Measurements from ENCODE around the gene GMEB2. TPM values are rescaled to one million over a fixed set of nuclear protein-coding genes. Genes with fewer than 3 reads are reported as not detected.
"Not testable (repeated sequence)": the region's sequence is repeated elsewhere in the genome, so short reads cannot be mapped to it uniquely, and the experiment has no call there.

GMEB2 gene
- total RNA-seq, 2 experiments from 2014 or later: 14.0 to 14.1 TPM

- Mint-ChIP-seq H3K27me3 (no peaks in the 10 kb centered on the region), H3K27ac (no peak overlapping the region), H3K4me3 (no peak overlapping the region), H3K9me3 (ENCODE audit: low read depth) (no peaks in the 10 kb centered on the region), H3K4me1 (peaks cover 13% of the 10 kb centered on the region), H3K36me3 (ENCODE audit: low read depth) (peaks cover 20% of the 10 kb centered on the region)
- ATAC-seq (no peak), DNase-seq (no peak)
- POLR2A ChIA-PET: no interaction called here
- CTCF ChIA-PET: interaction anchor here (1.3 kb wide), 1 partner anchor 122 kb away, joined by 4 read pairs; no protein-coding TSS in a partner anchor
- intact Hi-C loops (cut with DNase I, micrococcal nuclease): no loop called here
These were observed 36.6 kb upstream of the GMEB2 start for GRCh38 chr20:63663332-63664066.

- ChIA-PET CTCF (interaction anchor here (1.3 kb wide), 1 partner anchor 123 kb away, joined by 4 read pairs; no protein-coding TSS in a partner anchor), POLR2A (no interaction called here)
- Mint-ChIP-seq H3K36me3 (ENCODE audit: low read depth) (peaks cover 14% of the 10 kb centered on the region), H3K9me3 (ENCODE audit: low read depth) (no peaks in the 10 kb centered on the region), H3K4me3 (no peak overlapping the region), H3K4me1 (peaks cover 14% of the 10 kb centered on the region), H3K27ac (no peak overlapping the region), H3K27me3 (no peaks in the 10 kb centered on the region)
- DNase-seq (no peak), ATAC-seq (no peak)
- intact Hi-C loops (cut with DNase I, micrococcal nuclease): no loop called here
These were observed 35.9 kb upstream of the GMEB2 start for GRCh38 chr20:63662813-63663189.

GRCh38 chr20:63661959-63662812, 35.3 kb upstream of the GMEB2 start:
- ChIA-PET POLR2A (interaction anchor here (0.6 kb wide), 1 partner anchor 113 kb away, joined by 4 read pairs; no protein-coding TSS in a partner anchor), CTCF (interaction anchor here (0.6 to 1.3 kb wide), 2 partner anchors 124 to 342 kb away, joined by 3 to 4 read pairs; no protein-coding TSS in a partner anchor)
- H3K4me3 Mint-ChIP-seq: no peak overlapping the region

GRCh38 chr20:63661108-63661507, 34.2 kb upstream of the GMEB2 start:
- Mint-ChIP-seq H3K27me3 (no peaks in the 10 kb centered on the region), H3K4me3 (no peak overlapping the region), H3K9me3 (ENCODE audit: low read depth) (no peaks in the 10 kb centered on the region), H3K36me3 (ENCODE audit: low read depth) (peaks cover 9% of the 10 kb centered on the region), H3K4me1 (peaks cover 18% of the 10 kb centered on the region), H3K27ac (no peak overlapping the region)
- no peak for DNase-seq
- CTCF ChIA-PET: no interaction called here
- ATAC-seq: no peak
- intact Hi-C loops (cut with DNase I, micrococcal nuclease): no loop called here
- POLR2A ChIA-PET: no interaction called here

More at GRCh38 chr20:63661959-63662812, 35.3 kb upstream of the GMEB2 start:
- H3K27me3 Mint-ChIP-seq: no peaks in the 10 kb centered on the region
- H3K27ac Mint-ChIP-seq: no peak overlapping the region
- no peaks in the 10 kb centered on the region for H3K9me3 Mint-ChIP-seq (ENCODE audit: low read depth)
- DNase-seq (no peak), ATAC-seq (no peak)
- H3K4me1 Mint-ChIP-seq: peaks cover 15% of the 10 kb centered on the region
- H3K36me3 Mint-ChIP-seq (ENCODE audit: low read depth): peaks cover 12% of the 10 kb centered on the region
- intact Hi-C loops (cut with DNase I, micrococcal nuclease): no loop called here

DNA sequence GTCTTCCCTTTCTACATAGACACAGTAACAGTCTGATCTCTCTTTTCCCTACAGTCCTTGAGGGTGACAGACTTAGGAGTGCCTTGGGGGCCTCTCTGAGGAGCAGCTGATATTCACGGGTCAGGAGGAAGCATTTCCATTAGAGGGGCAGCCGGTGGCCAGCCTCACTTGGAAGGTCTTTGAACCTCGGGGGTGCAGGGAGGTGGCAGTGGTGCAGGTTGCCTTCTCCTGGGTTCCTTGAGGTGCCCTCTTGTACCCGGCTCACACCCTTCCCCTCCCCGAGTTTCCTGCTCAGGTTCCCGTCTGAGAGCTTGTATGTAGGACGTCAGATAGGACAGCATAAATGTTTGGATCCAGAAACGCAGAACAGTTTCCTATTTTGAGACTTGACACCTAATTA, 33.7 kb upstream of the GMEB2 start:
- Mint-ChIP-seq H3K27ac (no peak overlapping the region), H3K4me1 (peaks cover 18% of the 10 kb centered on the region), H3K27me3 (no peaks in the 10 kb centered on the region), H3K4me3 (no peak overlapping the region), H3K36me3 (ENCODE audit: low read depth) (peaks cover 9% of the 10 kb centered on the region), H3K9me3 (ENCODE audit: low read depth) (no peaks in the 10 kb centered on the region)
- DNase-seq (no peak), ATAC-seq (no peak)
- ChIA-PET POLR2A (no interaction called here), CTCF (no interaction called here)
- intact Hi-C loops (cut with DNase I, micrococcal nuclease): no loop called here

DNA sequence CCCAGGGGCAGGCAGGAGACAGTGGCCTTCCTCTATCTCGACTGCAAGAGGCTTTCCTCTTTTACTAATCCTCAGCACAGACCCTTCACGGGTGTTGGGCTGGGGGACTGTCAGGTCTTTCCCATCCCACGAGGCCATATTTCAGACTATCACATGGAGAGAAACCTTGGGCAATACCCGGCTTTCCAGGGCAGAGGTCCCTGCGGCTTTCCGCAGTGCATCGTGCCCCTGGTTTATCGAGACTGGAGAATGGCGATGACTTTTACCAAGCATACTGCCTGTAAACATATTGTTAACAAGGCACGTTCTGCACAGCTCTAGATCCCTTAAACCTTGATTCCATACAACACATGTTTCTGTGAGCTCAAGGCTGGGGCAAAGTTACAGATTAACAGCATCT, 33.3 kb upstream of the GMEB2 start:
- CTCF ChIA-PET: not testable (repeated sequence)

DNA sequence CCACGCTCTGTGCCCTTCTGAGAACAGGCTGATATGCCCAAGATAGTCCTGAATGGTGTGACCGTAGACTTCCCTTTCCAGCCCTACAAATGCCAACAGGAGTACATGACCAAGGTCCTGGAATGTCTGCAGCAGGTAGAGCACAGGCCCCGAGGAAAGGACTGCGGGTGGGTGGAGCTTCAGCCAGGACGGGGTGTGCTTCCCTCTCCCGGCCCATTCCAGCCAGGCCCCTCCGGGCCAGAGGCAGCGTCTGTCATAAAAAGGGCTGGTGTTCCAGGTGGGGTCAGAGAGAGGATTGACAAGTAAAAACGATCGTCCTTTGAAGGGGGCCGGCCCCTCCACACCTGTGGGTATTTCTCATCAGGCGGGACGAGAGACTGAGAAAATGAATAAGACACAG, 32.5 kb upstream of the GMEB2 start:
- Mint-ChIP-seq H3K27ac (no peak overlapping the region), H3K36me3 (ENCODE audit: low read depth) (peaks cover 7% of the 10 kb centered on the region), H3K27me3 (no peaks in the 10 kb centered on the region), H3K4me3 (peak overlapping the region; percentile 95), H3K4me1 (peaks cover 23% of the 10 kb centered on the region), H3K9me3 (ENCODE audit: low read depth) (no peaks in the 10 kb centered on the region)
- POLR2A ChIA-PET: no interaction called here
- intact Hi-C loops (cut with DNase I, micrococcal nuclease): loop anchor here in 1 of 2 experiments (2.0 to 5.0 kb wide), 3 partner anchors 77 to 442 kb away; partner anchors contain the start of gene YTHDF1
- CTCF ChIA-PET: no interaction called here
- ATAC-seq (no peak), DNase-seq (no peak)

More for the DNA sequence above, 33.3 kb upstream of the GMEB2 start:
- H3K27ac Mint-ChIP-seq; POLR2A ChIA-PET; H3K27me3 Mint-ChIP-seq; DNase-seq; ATAC-seq; H3K9me3 Mint-ChIP-seq (ENCODE audit: low read depth); H3K36me3 Mint-ChIP-seq (ENCODE audit: low read depth); intact Hi-C loops (cut with DNase I, micrococcal nuclease): not testable (repeated sequence)
- Mint-ChIP-seq H3K4me3 (peak overlapping the region; percentile 95), H3K4me1 (peaks cover 18% of the 10 kb centered on the region)

DNA sequence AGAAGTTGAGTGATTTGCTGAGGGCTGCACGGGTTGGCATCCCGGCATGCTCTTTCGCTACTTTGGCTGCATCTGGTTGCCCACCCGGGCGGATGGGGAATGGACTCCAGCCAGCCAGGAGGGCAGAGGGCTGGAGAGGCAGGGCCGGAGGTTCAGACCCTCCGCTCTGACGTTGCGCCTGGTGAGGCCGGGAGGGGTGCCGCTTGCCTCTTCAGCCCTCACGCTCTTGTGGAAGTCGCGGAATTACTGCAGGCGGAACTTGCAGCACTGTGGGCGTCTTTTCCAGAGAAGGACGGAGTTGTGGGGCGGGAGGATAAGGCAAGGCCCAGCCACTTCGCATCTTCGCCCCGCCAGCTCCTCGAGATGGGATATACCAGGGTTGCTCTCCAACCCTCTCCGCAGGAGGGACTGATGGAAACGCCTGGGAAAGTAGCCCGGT, 31.9 kb upstream of the GMEB2 start:
- H3K36me3 Mint-ChIP-seq (ENCODE audit: low read depth): peaks cover 7% of the 10 kb centered on the region
- ChIA-PET CTCF (interaction anchor here (0.6 to 1.3 kb wide), 6 partner anchors 17 to 138 kb away, joined by 3 to 9 read pairs (median 4); partner anchors contain the start of gene PPDPF), POLR2A (interaction anchor here (1.2 to 1.8 kb wide), 3 partner anchors 17 to 49 kb away, joined by 3 to 8 read pairs (median 6); partner anchors contain the start of genes ARFRP1, GMEB2 and ZGPAT)
- H3K9me3 Mint-ChIP-seq (ENCODE audit: low read depth): no peaks in the 10 kb centered on the region
- DNase-seq: peak; percentile 57
- H3K27me3 Mint-ChIP-seq: no peaks in the 10 kb centered on the region
- peak; percentile 21 for ATAC-seq
- peak overlapping the region; percentile 95 for H3K4me3 Mint-ChIP-seq
- H3K4me1 Mint-ChIP-seq: peaks cover 29% of the 10 kb centered on the region
- intact Hi-C loops (cut with DNase I, micrococcal nuclease): loop anchor here in 1 of 2 experiments (1.0 to 5.0 kb wide), 12 partner anchors 16 to 441 kb away; partner anchors contain the start of genes ARFGAP1, ARFRP1, DNAJC5 and GMEB2
- peak overlapping the region; percentile 94 for H3K27ac Mint-ChIP-seq

DNA sequence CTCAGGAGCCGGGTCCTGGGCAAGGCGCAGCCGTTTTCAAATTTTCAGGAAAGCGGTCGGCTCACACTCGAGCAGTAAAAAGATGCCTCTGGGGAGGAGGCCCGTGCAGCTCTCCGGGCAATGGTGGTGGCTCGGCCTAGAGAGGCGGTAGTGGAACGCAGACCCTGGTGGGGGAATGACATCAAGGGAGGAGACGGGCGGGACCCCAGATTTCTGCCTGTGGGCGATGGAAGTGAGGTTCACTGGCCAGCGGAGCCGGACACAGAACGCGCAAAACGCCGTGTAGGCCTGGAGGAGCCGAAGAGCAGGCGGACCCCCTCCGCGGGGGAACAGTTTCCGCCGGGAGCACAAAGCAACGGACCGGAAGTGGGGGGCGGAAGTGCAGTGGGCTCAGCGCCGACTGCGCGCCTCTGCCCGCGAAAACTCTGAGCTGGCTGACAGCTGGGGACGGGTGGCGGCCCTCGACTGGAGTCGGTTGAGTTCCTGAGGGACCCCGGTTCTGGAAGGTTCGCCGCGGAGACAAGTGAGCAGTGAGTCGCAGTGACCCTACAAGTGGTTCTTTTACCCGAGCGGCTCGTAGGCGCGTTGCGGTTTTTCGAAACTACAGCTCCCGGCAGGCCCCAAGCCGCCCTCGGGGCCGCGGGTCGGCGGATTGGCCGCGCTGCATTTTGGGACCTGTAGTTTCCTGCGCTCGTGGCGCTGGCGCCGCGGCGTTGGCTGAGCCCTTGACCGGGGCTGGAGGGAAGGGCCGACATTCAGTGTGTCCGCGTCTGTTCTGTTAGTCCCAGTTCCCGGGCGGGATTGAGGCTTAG, 31.2 kb upstream of the GMEB2 start, which contains the start of gene RTEL1:
RTEL1 (plus strand) TSS at position 376 of the 812 bp plus-strand sequence. CDS start 1,091 bp downstream, outside the sequence.
- H3K27ac Mint-ChIP-seq: peak within 1 kb of the TSS; percentile 94
- intact Hi-C loops (cut with DNase I, micrococcal nuclease): loop anchor here in 1 of 2 experiments (1.0 to 5.0 kb wide), 12 partner anchors 16 to 441 kb away; partner anchors contain the start of genes ARFGAP1, ARFRP1, DNAJC5 and GMEB2
- peak within 1 kb of the TSS; percentile 95 for H3K4me3 Mint-ChIP-seq
- ATAC-seq (peak; percentile 82), DNase-seq (peak; percentile 92)
- ChIA-PET POLR2A (interaction anchor here (1.2 to 1.8 kb wide), 3 partner anchors 16 to 50 kb away, joined by 3 to 8 read pairs (median 6); partner anchors contain the start of genes ARFRP1, GMEB2 and ZGPAT), CTCF (interaction anchor here (0.6 to 1.3 kb wide), 7 partner anchors 16 to 137 kb away, joined by 3 to 9 read pairs (median 4); partner anchors contain the start of gene PPDPF)
- no peaks in the 10 kb centered on the region for H3K27me3 Mint-ChIP-seq
- peaks cover 30% of the 10 kb centered on the region for H3K4me1 Mint-ChIP-seq
- H3K36me3 Mint-ChIP-seq (ENCODE audit: low read depth): peaks cover 7% of the 10 kb centered on the region
- no peaks in the 10 kb centered on the region for H3K9me3 Mint-ChIP-seq (ENCODE audit: low read depth)

DNA sequence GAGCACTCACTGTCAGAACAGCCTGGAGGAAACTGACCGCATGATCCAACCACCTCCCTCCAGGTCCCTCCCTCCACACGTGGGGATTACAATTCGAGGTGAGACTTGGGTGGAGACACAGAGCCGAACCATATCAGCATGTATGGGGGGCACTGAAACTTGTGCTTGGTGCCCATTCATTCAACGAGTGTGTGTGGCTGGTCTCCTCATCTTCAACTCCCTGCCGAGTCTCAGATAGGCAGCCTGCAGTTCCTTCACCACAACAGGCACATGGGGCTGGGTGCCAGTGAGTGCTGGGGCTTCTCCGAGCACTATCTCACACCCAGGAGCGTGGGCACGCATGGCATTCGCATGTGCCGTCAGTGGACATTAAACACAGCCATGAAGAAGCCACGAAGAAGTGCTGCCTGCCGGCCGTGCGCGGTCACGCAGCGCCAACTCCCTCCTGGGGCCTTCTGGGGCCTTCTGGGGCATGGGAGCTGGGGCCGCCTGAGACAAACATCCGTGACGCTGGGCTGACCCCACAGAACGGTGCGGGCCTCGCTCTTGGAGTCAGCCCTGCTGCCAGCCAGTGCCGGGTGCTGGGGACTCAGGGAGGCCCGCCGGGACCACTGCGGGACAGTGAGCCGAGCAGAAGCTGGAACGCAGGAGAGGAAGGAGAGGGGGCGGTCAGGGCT, 30.5 kb upstream of the GMEB2 start:
- no peaks in the 10 kb centered on the region for H3K9me3 Mint-ChIP-seq (ENCODE audit: low read depth)

More for the DNA sequence above, 30.5 kb upstream of the GMEB2 start:
- intact Hi-C loops (cut with DNase I, micrococcal nuclease): loop anchor here in 1 of 2 experiments (5.0 kb wide), 2 partner anchors 75 to 440 kb away; partner anchors contain the start of gene YTHDF1
- peaks cover 7% of the 10 kb centered on the region for H3K36me3 Mint-ChIP-seq (ENCODE audit: low read depth)
- DNase-seq: peak; percentile 37
- H3K4me3 Mint-ChIP-seq: peak overlapping the region; percentile 95
- CTCF ChIA-PET: interaction anchor here (0.9 to 1.3 kb wide), 4 partner anchors 11 to 136 kb away, joined by 3 to 9 read pairs (median 4); partner anchors contain the start of gene PPDPF
- peaks cover 30% of the 10 kb centered on the region for H3K4me1 Mint-ChIP-seq
- H3K27ac Mint-ChIP-seq: peak overlapping the region; percentile 94
- no peaks in the 10 kb centered on the region for H3K27me3 Mint-ChIP-seq
- ATAC-seq: no peak
- POLR2A ChIA-PET: interaction anchor here (1.2 to 1.8 kb wide), 3 partner anchors 15 to 51 kb away, joined by 3 to 8 read pairs (median 6); partner anchors contain the start of genes ARFRP1, GMEB2 and ZGPAT

Measured in activated CD4-positive, alpha-beta T cell treated with anti-CD3 and anti-CD28 coated beads for 36 hours (primary cell).